22Rv1 (cell line): ENCODE results near the gene CPAMD8.

Source experiments
- ZFX ChIP-seq: fragments of 450-650 bp; IDR thresholded peaks from 2 replicates; pipeline ENCODE4 v1.6.1; 2017; ENCODE audit warnings: antibody characterized with exemption, borderline replicate concordance
- TF ChIP-seq, protein P1 (sequence below): fragments of 450-650 bp; IDR thresholded peaks from 2 replicates; pipeline ENCODE4 v1.5.1; 2017; ENCODE audit warnings: mild to moderate bottlenecking

DNA sequence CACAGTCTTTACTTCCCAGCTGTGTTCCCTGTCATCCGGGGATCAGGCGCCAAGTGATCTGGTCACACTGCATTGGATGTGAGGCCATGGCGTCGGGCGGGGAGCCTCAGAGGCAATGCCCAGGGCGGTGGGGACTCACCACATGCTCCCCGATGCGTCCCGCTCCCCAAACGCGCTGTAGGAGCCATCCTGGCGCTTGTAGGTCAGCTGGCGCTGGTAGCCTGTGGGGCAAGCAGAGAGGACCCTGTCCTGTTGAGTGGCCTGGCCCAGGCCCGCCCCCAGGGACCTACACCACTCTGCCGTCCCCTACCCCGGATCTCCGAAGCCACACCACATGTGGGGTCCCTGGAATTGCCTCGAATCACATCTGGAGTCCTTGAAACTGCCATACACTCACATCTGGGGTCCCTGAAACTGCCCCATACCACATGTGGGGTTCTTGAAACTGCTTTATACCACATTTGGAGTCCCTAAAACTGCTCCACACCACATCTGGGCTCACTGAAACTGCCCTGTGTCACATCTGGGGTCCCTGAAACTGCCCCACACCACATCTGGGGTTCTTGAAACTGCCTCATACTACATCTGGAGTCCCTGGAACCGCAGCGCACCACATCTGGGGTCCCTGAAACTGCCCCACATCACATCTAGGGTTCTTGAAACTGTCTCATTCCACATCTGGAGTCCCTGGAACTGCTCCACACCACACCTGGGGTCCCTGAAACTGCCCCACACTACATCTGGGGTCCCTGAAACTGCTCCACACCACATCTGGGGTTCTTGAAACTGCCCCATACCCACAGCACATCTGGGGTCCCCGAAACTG is 104.6 kb downstream of the CPAMD8 start:
- TF ChIP-seq, protein P1, sequence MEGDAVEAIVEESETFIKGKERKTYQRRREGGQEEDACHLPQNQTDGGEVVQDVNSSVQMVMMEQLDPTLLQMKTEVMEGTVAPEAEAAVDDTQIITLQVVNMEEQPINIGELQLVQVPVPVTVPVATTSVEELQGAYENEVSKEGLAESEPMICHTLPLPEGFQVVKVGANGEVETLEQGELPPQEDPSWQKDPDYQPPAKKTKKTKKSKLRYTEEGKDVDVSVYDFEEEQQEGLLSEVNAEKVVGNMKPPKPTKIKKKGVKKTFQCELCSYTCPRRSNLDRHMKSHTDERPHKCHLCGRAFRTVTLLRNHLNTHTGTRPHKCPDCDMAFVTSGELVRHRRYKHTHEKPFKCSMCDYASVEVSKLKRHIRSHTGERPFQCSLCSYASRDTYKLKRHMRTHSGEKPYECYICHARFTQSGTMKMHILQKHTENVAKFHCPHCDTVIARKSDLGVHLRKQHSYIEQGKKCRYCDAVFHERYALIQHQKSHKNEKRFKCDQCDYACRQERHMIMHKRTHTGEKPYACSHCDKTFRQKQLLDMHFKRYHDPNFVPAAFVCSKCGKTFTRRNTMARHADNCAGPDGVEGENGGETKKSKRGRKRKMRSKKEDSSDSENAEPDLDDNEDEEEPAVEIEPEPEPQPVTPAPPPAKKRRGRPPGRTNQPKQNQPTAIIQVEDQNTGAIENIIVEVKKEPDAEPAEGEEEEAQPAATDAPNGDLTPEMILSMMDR = no peak
- no peak for TF ChIP-seq ZFX
